ENCODE data around the gene KLRC3.
"Not testable (repeated sequence)": the region's sequence is repeated elsewhere in the genome, so short reads cannot be mapped to it uniquely, and the experiment has no call there.

Gene KLRC3

GRCh38 chr12:10368206-10369171 lies 51.9 kb downstream of the KLRC3 start:
- DNase-seq (ENCODE audit: low spot score) = no peak

DNA sequence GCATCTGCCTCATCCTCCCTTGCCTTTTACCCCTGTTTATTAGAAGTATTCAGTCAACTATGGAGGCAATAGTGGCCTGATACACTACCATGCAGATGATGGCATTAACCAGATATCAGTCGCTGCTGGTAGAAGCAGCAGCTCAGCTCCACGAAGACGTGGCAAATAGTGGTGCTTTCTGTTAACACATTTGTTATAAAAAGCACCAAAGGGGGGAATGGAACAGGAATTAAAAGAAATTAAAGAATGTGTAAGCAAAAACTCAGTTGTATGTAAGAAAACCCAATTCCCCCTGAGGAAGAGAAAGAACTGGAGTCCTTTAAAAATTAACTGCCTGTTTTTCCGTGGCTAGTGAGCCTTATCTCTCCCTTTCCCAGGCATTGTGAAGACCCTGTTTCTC lies 52.7 kb downstream of the KLRC3 start:
- not testable (repeated sequence) for DNase-seq (ENCODE audit: low spot score)

DNA sequence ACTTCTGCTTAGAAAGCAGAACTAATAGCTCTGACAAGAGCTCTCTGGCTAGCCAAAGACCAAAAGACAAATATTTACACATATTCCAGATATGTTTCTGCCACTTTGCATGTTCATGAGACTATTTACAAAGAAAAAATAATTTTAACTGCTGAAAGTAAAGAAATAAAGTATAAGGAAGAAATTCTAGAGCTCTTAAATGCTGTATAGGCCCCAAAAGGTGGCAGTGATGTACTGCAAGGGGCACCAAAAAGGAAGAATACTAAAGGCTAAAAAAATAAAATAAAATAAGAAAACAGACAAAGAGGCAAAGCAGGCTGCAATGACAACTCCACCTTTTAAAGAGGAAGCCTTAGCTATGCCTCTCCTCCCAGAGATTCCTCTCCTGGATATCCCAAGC lies 53.5 kb downstream of the KLRC3 start:
- no peak for DNase-seq (ENCODE audit: low spot score)

GRCh38 chr12:10365696-10366405 lies 54.5 kb downstream of the KLRC3 start:
- DNase-seq (ENCODE audit: low spot score) = no peak

DNA sequence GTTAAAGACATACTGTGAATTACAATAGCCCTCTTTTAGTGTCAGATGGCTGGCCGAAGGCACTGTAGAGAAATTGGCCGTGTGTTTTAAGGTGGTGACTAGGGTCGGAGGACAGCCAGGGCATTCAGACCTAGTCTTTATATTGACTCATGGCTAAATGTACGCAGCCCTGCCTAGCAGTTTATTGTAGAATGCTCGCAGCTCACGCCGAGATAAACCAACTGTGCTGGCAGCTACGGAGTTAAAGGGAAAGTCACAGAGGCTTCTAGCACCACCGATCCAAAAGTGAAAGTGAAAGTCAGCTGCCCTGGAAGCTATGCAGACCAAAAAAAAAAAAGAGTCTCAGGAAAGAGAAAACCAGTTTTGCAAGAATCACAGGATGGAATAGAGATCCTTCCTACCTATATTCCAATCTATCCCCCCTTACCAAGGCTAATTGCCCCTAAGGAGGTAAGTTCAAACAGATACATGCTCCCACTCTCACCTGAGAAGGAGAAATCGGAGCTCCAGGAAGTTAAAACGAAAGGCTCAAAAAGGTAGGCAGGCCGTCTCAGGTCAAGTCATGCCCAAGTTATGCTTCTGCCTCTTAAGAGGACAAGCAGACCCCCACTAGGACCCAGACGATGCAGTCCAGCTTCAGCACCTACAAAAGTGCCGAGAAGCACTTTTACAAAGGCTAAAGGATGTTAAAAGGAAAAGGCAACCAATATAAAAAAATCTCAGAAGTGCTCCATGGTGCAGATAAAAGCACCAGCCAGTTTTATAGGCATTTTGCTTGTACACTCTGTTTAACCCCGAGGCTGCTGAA lies 55.4 kb downstream of the KLRC3 start:
- peak; percentile 76 for DNase-seq (ENCODE audit: low spot score)

DNA sequence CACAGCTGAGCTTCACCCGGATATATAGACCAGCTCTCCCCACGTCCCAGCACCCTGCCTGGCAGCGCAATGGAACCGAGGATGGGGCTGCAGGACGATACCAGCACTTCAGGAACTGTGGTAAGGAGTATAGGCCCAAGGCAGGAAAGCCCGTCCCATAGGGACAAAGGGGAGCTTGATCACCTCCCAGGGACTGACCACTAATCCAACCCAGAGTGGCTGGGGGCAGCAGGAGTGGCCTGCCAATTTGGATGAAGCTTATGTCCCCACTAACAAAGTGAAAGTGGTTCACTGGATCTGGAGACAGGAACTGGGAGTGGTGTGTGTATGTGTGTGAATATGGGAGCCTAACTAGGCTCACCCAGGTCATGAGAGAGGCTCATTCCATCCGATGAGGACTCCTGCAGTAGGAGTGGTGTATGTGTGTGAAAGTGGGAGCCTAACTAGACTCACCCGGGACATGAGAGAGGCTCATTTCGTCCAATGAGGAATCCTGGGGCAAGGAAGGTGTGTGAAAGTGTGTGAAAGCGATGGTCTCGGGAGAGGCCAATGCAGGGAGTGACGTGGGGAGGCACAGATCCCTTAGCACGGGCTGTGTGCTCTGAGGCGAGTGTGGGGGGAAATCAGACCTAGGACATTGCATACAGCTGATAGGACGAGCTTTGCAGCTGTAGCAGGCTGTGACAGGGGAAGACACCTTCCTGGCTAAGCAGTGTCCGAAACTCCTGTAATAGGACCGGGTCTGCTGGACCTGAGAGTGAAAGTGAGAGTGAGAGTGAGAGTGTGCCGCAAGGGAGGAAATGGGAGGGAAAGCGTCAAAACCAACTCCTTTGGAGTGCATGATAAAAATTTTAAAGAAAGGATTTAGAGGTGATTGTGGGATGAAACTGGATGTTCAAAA lies 56.2 kb downstream of the KLRC3 start:
- no peak for DNase-seq (ENCODE audit: low spot score)

- DNase-seq (ENCODE audit: low spot score) = no peak
These were observed 56.8 kb downstream of the KLRC3 start for GRCh38 chr12:10363658-10363913.

DNA sequence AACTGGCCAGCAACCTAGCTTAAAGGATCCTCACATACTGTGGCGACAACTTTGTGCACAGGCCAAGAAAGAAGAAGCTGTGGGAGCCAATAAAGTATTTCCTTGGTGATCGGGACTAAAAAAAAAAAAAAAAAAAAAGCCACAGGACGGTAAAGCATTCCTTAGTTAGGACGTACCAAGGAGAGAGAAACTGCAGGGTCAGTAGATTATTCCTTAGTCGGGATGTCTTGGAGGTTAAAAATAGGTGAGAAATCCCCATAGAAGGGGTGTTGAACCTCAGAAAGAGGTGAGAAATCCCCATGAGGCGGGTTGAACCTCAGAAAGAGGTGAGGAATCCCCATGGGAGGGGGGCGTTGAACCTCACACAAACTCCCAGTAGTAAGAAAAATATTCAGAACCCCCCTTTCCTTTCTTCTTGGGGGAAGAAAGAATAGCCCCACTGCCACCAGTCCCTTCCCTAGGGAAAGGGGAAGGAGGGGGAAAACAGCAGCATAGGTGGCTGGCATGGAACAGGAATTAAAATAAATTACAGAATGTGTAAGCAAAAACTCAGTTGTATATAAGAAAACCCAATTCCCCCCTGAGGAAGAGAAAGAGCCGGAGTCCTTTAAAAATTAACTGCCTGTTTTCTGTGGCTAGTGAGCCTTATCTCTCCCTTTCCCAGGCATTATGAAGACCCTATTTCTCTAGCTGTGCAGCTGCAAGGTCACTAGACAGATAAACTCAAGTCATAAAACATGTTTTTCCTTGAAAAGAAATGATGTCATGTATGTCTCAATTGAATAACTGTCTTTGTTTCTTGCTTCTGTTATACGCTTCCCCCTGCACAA lies 57.4 kb downstream of the KLRC3 start:
- DNase-seq (ENCODE audit: low spot score) = no peak

DNA sequence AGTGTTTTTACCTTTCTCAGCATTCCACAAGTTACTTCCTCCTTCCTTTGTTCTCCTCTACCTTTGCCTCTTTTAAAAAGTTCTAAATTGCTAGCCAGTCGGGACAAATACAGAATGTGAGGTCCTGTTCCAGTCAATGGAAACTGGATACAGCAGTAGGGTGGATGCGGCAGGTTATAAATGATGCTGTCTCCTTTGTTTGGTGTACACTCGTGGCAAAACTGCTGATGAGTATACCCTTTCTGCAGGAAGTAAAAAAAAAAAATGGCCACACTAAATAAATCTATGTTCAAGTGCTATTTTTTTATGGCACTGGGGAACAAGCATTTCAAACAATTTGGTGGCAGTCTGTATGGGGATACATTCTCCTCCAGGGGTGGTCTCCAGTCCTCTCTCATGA lies 58.1 kb downstream of the KLRC3 start:
- no peak for DNase-seq (ENCODE audit: low spot score)
